Central memory CD8-positive, alpha-beta T cell (primary cell): ENCODE data around the gene WWC1.

Experiments used
- ATAC-seq: fragments of 150-1000 bp; cut with Tn5 transposase; replicated peaks from 2 replicates; pipeline ENCODE4 v1.10.0; 2022; ENCODE audit warnings: mild to moderate bottlenecking, moderate FRiP score, moderate number of reproducible peaks; ENCODE audit not compliant: poor library complexity, severe bottlenecking; ENCODE audit errors: extremely low read depth
- DNase-seq, 2 donors: peaks; one replicate each; pipeline ENCODE4 v3.0.0; 2021; ENCODE audit warnings: low spot score in 2 of 2
- H3K27ac Mint-ChIP-seq: one replicate; pipeline ENCODE4 v1.8.0; 2022; ENCODE audit warnings: low read depth, mild to moderate bottlenecking, moderate library complexity, mixed read lengths
- H3K27me3 Mint-ChIP-seq: one replicate; pipeline ENCODE4 v1.8.0; 2022; ENCODE audit warnings: mixed read lengths
- H3K36me3 Mint-ChIP-seq: one replicate; pipeline ENCODE4 v1.8.0; 2022; ENCODE audit warnings: mild to moderate bottlenecking, moderate library complexity, mixed read lengths; ENCODE audit not compliant: insufficient read depth
- H3K4me1 Mint-ChIP-seq: one replicate; pipeline ENCODE4 v1.8.0; 2022; ENCODE audit warnings: mixed read lengths
- H3K4me3 Mint-ChIP-seq: one replicate; pipeline ENCODE4 v1.8.0; 2022; ENCODE audit warnings: mild to moderate bottlenecking, moderate library complexity, mixed read lengths
- H3K9me3 Mint-ChIP-seq: one replicate; pipeline ENCODE4 v1.8.0; 2022; ENCODE audit warnings: mixed read lengths

Gene WWC1

DNA sequence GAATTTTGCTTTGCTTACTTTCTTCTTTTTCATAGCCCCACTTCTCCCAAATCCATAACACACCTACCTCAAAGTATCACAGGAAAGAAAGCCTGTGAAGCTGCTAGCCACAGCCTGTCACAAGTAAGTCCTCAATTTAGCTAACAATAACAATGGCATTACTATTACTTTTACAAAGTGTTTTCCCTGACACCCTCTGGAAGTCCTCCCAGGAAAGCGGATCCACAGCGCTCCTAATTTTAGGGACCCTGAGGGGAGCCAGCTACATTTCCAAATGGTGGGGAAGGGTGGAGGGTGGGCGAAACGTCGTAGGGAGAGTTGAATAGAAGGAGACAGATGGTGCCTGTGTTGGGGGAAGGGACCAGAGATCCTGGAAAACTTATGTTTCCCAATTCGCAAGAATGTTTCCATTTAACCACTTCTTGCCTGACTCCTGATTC, 523 bp upstream of the WWC1 start:
- Mint-ChIP-seq H3K36me3 (peaks cover 3% of the 10 kb centered on the region), H3K4me1 (no peaks in the 10 kb centered on the region), H3K4me3 (peak overlapping the region; percentile 59), H3K27ac (no peak overlapping the region), H3K27me3 (peaks cover 72% of the 10 kb centered on the region), H3K9me3 (no peaks in the 10 kb centered on the region)
- no peak for DNase-seq
- ATAC-seq: no peak

- Mint-ChIP-seq H3K4me3 (peak overlapping the region; percentile 59), H3K4me1 (no peaks in the 10 kb centered on the region), H3K36me3 (peaks cover 3% of the 10 kb centered on the region), H3K27ac (no peak overlapping the region), H3K27me3 (peaks cover 60% of the 10 kb centered on the region), H3K9me3 (no peaks in the 10 kb centered on the region)
- ATAC-seq: no peak
- no peak for DNase-seq
Measured at GRCh38 chr5:168291964-168292785, 730 bp downstream of the WWC1 start.

- H3K4me3 Mint-ChIP-seq: peak overlapping the region; percentile 54
- H3K36me3 Mint-ChIP-seq: peaks cover 3% of the 10 kb centered on the region
- H3K27me3 Mint-ChIP-seq: peaks cover 55% of the 10 kb centered on the region
- H3K27ac Mint-ChIP-seq: no peak overlapping the region
- H3K4me1 Mint-ChIP-seq: no peaks in the 10 kb centered on the region
- ATAC-seq (no peak), DNase-seq (no peak)
- no peaks in the 10 kb centered on the region for H3K9me3 Mint-ChIP-seq
Measured at GRCh38 chr5:168292786-168293696, 1.6 kb downstream of the WWC1 start.

- Mint-ChIP-seq H3K36me3 (peaks cover 3% of the 10 kb centered on the region), H3K27ac (no peak overlapping the region), H3K4me1 (no peaks in the 10 kb centered on the region), H3K4me3 (no peak overlapping the region), H3K9me3 (no peaks in the 10 kb centered on the region), H3K27me3 (peaks cover 55% of the 10 kb centered on the region)
- DNase-seq (no peak), ATAC-seq (no peak)
Measured at GRCh38 chr5:168295574-168296201, 4.2 kb downstream of the WWC1 start.

GRCh38 chr5:168296682-168297081, 5.2 kb downstream of the WWC1 start:
- H3K36me3 Mint-ChIP-seq: no peaks in the 10 kb centered on the region
- no peak overlapping the region for H3K27ac Mint-ChIP-seq
- no peaks in the 10 kb centered on the region for H3K4me1 Mint-ChIP-seq
- no peaks in the 10 kb centered on the region for H3K9me3 Mint-ChIP-seq
- peaks cover 49% of the 10 kb centered on the region for H3K27me3 Mint-ChIP-seq
- H3K4me3 Mint-ChIP-seq: no peak overlapping the region
- no peak for DNase-seq
- no peak for ATAC-seq

- Mint-ChIP-seq H3K9me3 (no peaks in the 10 kb centered on the region), H3K4me1 (no peaks in the 10 kb centered on the region), H3K4me3 (no peak overlapping the region), H3K27me3 (peaks cover 31% of the 10 kb centered on the region), H3K36me3 (no peaks in the 10 kb centered on the region), H3K27ac (no peak overlapping the region)
- DNase-seq: no peak
- no peak for ATAC-seq
Measured at GRCh38 chr5:168298949-168299348, 7.5 kb downstream of the WWC1 start.

DNA sequence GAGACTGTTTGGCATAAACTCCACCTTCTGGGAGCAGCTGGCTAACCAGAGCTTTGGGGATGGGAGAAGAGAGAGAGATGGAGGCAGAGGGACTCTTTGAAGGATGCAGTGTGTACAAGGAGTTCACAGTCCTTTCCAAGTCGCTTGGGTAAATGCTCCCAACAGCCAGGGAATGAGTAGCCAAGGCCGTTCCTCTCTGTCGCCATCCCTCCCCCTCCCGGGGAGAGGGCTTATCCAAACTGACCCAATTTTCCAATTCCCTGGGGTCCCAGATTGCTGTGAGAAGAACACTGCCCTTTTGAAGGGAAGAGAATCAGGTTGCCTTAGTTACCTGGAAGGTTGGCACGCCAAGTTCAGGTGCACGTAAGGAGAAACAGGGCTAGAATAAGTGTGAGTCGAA, 7.9 kb downstream of the WWC1 start:
- DNase-seq (no peak), ATAC-seq (no peak)
- Mint-ChIP-seq H3K36me3 (no peaks in the 10 kb centered on the region), H3K27me3 (peaks cover 26% of the 10 kb centered on the region), H3K4me1 (no peaks in the 10 kb centered on the region), H3K4me3 (no peak overlapping the region), H3K27ac (no peak overlapping the region), H3K9me3 (no peaks in the 10 kb centered on the region)

DNA sequence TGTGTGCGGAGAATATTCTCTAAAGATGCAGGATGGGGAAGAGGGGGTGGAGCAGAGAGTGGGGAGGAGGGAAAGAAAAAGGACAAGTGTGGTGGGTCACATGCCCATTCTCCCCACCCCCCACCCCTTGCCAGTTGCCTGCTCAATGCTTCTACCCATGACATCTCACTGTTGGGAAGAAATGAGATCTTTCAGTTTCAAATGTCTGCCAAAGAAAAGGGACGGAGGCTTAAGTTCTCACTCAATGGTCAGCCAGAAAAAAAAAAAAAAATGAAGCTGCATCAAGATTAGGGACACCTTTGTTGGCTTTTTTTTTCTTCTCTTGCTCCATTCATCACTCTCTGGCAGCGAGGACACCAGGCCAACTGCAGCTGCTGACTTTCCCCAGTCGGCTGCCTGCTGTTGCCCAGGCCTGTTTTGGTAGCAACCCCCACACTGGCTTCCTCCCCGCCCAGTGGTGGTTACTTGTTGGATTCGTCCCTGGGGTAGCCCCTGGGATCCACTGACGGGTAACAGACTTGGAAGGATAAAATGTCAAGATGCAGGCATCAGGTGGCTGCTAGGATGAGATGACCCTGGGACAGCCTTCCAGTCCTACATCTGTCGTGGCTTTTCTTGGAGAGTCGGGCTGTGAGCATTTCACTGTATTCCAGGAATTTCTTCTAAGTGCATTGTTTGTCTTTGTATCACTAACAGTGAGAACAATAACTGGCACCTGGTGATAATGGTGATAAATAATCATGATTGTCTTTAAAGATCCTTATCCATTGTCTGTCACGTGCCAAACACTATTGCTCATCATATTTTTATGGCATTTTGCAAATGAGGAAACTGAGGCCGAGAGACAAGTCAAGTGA, 9.1 kb downstream of the WWC1 start:
- no peaks in the 10 kb centered on the region for H3K9me3 Mint-ChIP-seq
- H3K27me3 Mint-ChIP-seq: peaks cover 21% of the 10 kb centered on the region
- H3K4me3 Mint-ChIP-seq: no peak overlapping the region
- no peaks in the 10 kb centered on the region for H3K4me1 Mint-ChIP-seq
- no peaks in the 10 kb centered on the region for H3K36me3 Mint-ChIP-seq
- DNase-seq: no peak
- H3K27ac Mint-ChIP-seq: no peak overlapping the region
- no peak for ATAC-seq

GRCh38 chr5:168301593-168302390, 10.3 kb downstream of the WWC1 start:
- ATAC-seq (no peak), DNase-seq (no peak)
- Mint-ChIP-seq H3K9me3 (no peaks in the 10 kb centered on the region), H3K27me3 (peaks cover 21% of the 10 kb centered on the region), H3K36me3 (no peaks in the 10 kb centered on the region), H3K4me1 (no peaks in the 10 kb centered on the region), H3K27ac (no peak overlapping the region), H3K4me3 (no peak overlapping the region)

GRCh38 chr5:168302785-168303184, 11.3 kb downstream of the WWC1 start:
- H3K9me3 Mint-ChIP-seq: no peaks in the 10 kb centered on the region

GRCh38 chr5:168303393-168304025, 12.1 kb downstream of the WWC1 start:
- Mint-ChIP-seq H3K27me3 (peaks cover 15% of the 10 kb centered on the region), H3K4me1 (no peaks in the 10 kb centered on the region), H3K36me3 (no peaks in the 10 kb centered on the region), H3K9me3 (no peaks in the 10 kb centered on the region), H3K27ac (no peak overlapping the region), H3K4me3 (no peak overlapping the region)
- DNase-seq (no peak), ATAC-seq (no peak)

More at GRCh38 chr5:168302785-168303184, 11.3 kb downstream of the WWC1 start:
- Mint-ChIP-seq H3K4me1 (no peaks in the 10 kb centered on the region), H3K4me3 (no peak overlapping the region), H3K36me3 (no peaks in the 10 kb centered on the region), H3K27me3 (peaks cover 21% of the 10 kb centered on the region), H3K27ac (no peak overlapping the region)
- no peak for ATAC-seq
- DNase-seq: no peak
